HG02884 (cell line): ENCODE results near the gene PKD1L1.
"Not testable (repeated sequence)": the region's sequence is repeated elsewhere in the genome, so short reads cannot be mapped to it uniquely, and the experiment has no call there.

Experiments used
- ATAC-seq: cut with Tn5 transposase; IDR thresholded peaks from one replicate; pipeline ENCODE4 v1.9.1; 2021; ENCODE audit warnings: mild to moderate bottlenecking, moderate library complexity; ENCODE audit not compliant: unreplicated experiment

The PKD1L1 gene

GRCh38 chr7:47799524-47799923 is 148.7 kb downstream of the PKD1L1 start:
- no peak for ATAC-seq

- ATAC-seq: no peak
Observed at GRCh38 chr7:47796347-47796746, 151.9 kb downstream of the PKD1L1 start.

DNA sequence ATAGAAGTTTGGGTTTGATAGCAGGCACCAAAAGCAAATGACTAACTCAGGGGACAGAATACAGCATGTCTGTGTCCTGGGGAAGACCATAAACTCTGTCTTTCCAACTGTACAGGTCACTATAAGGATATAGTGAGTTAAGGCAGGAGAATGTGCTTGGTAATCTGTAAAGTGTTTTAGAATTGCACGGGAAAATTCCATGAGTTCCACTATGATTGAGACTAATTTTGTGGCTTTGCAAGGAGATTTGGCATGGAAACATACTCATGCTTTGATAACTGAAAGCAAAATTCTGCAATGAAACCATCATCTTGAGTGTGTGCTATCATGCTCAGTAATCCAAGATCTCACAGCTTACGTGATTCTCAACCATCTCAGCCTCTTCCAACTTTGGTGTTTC is 152.6 kb downstream of the PKD1L1 start:
- no peak for ATAC-seq

DNA sequence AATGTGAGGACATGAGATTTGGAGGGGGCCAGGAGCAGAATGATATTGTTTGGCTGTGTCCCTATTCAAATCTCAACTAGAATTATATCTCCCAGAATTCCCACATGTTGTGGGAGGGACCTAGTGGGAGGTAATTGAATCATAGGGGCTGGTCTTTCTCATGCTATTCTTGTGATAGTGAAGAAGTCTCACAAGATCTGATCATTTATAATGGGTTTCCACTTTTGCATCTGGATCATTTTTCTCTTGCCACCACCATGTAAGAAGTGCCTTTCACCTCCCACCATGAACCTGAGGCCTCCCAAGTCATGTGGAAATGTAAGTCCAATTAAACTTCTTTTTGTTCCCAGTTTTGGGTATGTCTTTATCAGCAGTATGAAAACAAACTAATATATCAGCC is 153.1 kb downstream of the PKD1L1 start:
- ATAC-seq: not testable (repeated sequence)

GRCh38 chr7:47794016-47794415 is 154.2 kb downstream of the PKD1L1 start:
- ATAC-seq: no peak

DNA sequence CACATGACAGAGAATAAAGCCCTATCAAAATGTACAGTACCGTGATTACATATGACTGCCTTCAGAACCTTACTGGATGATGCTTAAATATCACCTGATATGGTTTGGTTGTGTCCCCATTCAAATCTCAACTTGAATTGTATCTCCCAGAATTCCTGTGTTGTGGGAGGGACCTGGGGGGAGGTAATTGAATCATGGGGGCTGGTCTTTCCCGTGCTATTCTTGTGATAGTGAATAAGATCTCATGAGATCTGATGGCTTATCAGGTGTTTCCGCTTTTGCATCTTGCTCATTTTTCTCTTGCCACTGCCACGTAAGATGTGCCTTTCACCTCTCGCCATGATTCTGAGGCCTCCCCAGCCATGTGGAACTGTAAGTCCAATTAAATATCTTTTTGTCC is 155.1 kb downstream of the PKD1L1 start:
- not testable (repeated sequence) for ATAC-seq

- no peak for ATAC-seq
Observed at GRCh38 chr7:47792521-47793121, 155.6 kb downstream of the PKD1L1 start.

- ATAC-seq: no peak
Observed at GRCh38 chr7:47791682-47792081, 156.6 kb downstream of the PKD1L1 start.

DNA sequence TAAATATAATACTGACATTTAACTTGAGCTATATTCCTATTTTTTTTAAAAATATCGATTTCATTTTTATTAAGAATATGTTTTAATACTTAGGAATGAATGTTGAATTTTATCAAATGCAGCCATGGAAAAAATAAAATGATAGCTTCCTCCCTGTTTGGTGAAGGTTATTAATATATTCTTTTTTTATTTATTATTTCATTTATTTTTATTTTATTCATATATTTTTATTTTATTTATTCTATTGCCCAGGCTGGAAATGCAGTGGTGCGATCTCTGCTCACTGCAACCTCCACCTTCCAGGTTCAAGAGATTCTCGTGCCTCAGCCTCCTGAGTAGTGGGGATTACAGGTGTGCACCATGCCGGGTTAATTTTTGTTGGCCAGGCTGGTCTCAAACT is 160.2 kb downstream of the PKD1L1 start:
- no peak for ATAC-seq

DNA sequence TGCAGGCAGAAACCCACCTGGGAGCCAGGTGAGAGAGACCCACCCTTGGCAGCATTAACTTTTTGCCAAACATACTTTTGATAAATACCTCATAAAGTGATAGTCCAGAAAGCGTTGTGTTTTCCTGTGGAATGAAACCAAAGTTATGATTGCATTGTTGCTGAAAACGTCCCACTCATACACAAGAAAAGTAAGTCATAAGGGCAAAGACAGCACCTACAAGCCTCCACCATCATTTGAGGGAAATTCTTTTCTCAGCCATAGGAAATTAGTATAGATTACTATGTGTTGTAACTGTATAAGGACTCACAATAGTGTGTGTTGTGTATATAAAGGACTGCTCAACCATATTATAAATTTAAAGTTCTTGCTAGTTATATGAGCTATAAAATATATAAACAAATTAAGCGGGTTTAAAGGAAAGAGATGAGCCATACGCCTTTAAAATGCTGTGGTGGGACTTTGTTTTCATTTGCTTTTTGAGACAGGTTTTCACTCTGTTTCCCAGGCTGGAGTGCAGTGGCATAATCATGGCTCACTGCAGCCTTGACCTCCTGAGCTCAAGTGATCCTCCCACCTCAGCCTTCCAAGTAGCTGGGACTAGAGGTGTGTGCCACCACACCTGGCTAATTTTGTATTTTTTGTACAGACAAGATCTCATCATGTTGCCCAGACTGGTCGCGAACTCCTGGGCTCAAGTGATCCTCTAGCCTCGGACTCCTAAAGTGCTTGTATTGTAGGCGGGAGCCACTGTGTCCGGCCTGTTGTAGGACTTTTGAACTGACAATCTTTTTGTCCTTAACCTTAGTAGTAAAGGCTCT is 160.8 kb downstream of the PKD1L1 start:
- ATAC-seq: no peak

DNA sequence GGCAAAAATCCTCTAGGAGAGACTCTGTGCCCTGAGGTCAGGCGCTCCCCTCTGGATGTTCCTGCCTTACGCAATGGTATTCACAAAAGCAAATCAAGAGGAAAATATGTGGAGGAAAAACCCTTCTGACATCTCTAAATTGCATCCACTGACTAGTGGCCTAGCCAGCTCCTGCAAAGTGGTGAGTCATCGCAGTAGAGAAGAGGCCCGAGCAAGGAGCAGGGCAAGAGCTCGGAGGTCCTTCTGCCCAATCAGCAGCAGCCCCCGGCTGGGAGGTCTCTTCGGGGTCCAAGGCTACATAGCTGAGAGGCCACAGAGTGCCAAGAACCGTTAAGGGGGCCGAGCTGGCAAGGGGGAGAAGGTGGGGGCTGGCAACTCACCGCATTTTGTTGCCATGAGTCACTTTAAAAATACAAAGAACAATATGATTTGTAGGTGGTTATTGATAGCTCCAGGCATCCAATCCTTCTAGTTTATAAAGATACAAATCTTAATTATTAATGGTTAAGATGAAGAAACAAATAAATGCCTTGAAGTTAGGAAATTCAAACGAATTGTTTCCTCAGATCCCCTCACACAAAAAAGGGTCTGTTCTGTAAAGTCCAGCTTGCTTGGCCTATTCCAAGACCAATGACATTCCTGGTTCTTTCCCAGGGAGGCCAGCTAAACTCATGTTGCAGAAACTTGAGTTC is 161.6 kb downstream of the PKD1L1 start:
- no peak for ATAC-seq

- no peak for ATAC-seq
Observed at GRCh38 chr7:47785923-47786556, 162.2 kb downstream of the PKD1L1 start.

- no peak for ATAC-seq
Observed at GRCh38 chr7:47783456-47784223, 164.6 kb downstream of the PKD1L1 start.

- no peak for ATAC-seq
Observed at GRCh38 chr7:47782792-47783191, 165.5 kb downstream of the PKD1L1 start.

DNA sequence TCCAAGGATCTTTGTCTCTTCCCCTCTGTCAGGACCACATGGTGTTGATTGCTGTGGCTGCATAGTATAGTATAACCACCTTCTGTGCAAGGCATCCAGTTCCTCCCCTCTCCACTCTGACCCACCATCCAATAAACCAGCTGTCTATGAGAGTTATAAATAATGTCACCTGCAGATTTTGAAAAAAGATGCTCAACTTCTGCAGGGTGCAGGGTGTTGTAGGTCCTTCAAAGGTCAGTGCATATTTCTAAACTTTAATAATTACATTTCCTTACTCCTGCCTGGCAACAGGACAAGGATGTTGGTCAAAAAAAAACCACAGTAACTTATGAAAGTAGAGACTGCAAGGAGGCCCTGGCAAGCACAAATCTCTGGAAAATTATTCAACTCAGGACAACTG is 166.2 kb downstream of the PKD1L1 start:
- ATAC-seq: no peak

- no peak for ATAC-seq
Observed at GRCh38 chr7:47780555-47780954, 167.7 kb downstream of the PKD1L1 start.

DNA sequence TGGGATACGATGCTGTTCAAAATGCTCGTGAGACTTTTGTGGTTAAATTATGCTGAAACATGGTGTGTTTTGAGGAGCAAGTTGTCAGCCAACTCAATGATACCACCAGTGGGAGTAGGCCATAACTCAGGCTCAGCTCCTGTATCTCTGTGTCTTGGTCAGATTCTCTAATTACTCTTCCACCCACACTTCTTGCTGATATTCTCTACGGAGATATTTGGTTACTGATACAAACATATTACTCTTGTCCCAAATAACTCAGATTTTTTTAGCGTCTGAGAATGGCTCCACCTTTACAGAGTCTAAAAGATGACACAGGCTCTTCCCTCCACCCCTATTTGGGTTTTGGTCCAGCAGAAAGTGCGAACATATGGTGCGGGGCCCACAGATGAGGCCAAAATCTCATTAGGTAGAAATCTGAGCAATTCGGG is 168.9 kb downstream of the PKD1L1 start:
- ATAC-seq: no peak

DNA sequence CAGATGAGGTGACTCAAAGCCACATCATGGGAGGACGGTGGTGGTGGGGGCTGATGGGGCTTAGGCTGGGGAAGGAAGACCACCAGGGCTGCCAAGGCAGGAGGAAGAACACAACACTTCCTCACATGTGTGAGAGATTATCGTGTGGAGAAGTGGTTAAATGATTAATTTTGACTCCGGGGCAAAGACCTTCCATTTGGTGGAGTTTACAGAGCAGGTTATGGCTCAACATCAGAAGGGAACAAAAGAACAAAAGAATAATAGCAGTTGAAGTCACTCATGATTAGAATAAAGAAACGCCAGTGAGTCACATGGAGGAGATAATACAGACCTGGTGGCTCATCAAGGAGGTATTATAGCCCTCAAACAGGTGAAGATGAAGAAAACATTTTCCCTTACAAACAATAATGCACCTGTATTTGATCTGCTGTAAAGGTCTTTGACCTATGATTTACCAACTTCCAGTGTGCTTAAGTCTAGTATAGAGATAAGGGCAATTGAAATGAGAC is 170.1 kb downstream of the PKD1L1 start:
- ATAC-seq: no peak

DNA sequence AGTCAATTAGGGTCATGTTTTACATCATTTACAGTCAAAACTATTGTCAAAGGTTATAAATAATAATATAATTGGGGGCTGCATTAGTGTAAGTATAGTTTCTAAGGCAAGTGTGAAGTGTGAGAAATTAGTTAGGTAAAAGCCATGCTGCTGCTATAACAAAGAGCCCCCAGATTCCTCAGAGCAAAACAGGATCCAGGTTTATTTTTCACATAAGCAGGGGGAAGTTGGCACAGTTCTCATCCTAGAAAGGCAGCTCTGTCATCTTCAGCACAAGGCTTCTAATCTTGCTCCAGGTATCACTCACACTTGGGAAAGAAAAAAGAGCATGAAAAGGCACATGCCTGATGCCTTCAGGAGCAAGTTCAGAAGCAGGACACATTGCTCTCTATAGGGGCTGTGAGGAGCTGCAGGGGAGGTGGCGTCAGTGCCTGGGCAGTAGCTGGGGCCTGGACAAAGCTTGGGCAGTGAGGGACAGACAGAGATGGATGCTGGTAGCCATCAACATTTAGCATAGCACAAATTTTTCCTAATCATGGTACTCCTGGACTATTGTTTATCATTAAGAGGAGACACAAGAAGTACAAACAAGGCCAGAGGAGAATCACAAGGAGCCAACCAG is 170.6 kb downstream of the PKD1L1 start:
- no peak for ATAC-seq

DNA sequence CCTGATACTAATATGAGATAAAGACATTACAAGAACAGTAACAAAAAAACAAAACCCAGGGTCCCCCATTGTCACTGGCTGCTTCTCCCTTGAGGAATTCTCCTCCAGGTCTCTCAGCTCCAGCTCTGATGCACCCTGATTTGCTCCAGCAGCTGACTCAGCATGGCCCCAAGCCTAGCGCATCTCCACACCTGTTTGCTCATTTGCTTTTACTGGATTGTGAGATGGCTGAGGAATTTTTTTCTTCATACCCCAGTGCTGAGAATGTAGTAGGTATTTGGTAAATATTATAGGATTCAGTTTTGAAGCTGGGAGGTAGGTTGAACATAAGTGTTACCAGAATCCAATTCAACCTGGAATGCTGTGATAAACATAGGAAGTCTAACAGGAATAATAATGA is 171.9 kb downstream of the PKD1L1 start:
- no peak for ATAC-seq
